ENCODE results near the gene ZNF526.

GRCh38 chr19:42267644-42268141 is 47.6 kb downstream of the ZNF526 start:
- no peak for TF ChIP-seq CTCF (conservative IDR thresholded peaks at IDR 0.05; ENCODE audit: low read depth, low read length)
- no peak for TF ChIP-seq EZH2 (IDR thresholded peaks at IDR 0.05; ENCODE audit: low read length, unreplicated experiment)
